ENCODE measurements around the gene MPDZ.

GRCh38 chr9:13069498-13069897, 210.0 kb downstream of the MPDZ start:
- TF ChIP-seq SPI1 (IDR thresholded peaks at IDR 0.05; ENCODE audit: low read depth, low read length) (no peak), POU2F2 (IDR thresholded peaks at IDR 0.05; ENCODE audit: low read depth, low read length) (no peak), TAF1 (IDR thresholded peaks at IDR 0.05; ENCODE audit: low read depth, low read length) (no peak), POLR2AphosphoS5 (IDR thresholded peaks at IDR 0.05; ENCODE audit: low read depth, low read length) (no peak), POLR2A (IDR thresholded peaks at IDR 0.05; ENCODE audit: low read depth, low read length) (no peak)
